Lower lobe of right lung (tissue), 2 donors: ENCODE measurements around the gene ANKRD11. TPM values are rescaled to one million over a fixed set of nuclear protein-coding genes. Genes with fewer than 3 reads are reported as not detected.

Experiments
- ATAC-seq, 2 donors: fragments of 200-7000 bp; cut with Tn5 transposase; one replicate each; pipeline ENCODE4 v1.9.1; 2020 to 2022; ENCODE audit warnings: mild to moderate bottlenecking in 2 of 2, moderate library complexity in 2 of 2
- DNase-seq: peaks from one replicate; pipeline ENCODE4 v3.0.0-alpha.2; 2020
- H3K27ac ChIP-seq: fragments of 200-600 bp; one replicate; pipeline ENCODE4 v1.8.0; 2022
- H3K27me3 ChIP-seq: fragments of 200-600 bp; one replicate; pipeline ENCODE4 v1.8.0; 2022; ENCODE audit warnings: low read depth
- H3K36me3 ChIP-seq: fragments of 200-600 bp; one replicate; pipeline ENCODE4 v1.8.0; 2022; ENCODE audit warnings: mild to moderate bottlenecking
- H3K4me1 ChIP-seq: fragments of 200-600 bp; one replicate; pipeline ENCODE4 v1.8.0; 2022
- H3K4me3 ChIP-seq: fragments of 200-600 bp; one replicate; pipeline ENCODE4 v1.8.0; 2022; ENCODE audit warnings: mild to moderate bottlenecking
- H3K9me3 ChIP-seq: fragments of 200-600 bp; one replicate; pipeline ENCODE4 v1.8.0; 2022
- intact Hi-C: fragments of 100-400 bp; cut with DNase I; formaldehyde crosslinking; loops from one replicate; pipeline ENCODE4 v1.11.0; 2022
- total RNA-seq: library from RNA; stranded (reverse); fragmentation: NEBNext Ultra II Directional; extraction: Animal tissue kit (Norgen Biotek cat#: 25700); gene quantifications from one replicate; pipeline ENCODE4 v1.2.1, GENCODE V29; 2021
- TF ChIP-seq, protein P1 (sequence below): fragments of 200-600 bp; IDR thresholded peaks from one replicate; pipeline ENCODE4 v1.8.0; 2022; ENCODE audit warnings: antibody characterized with exemption, mild to moderate bottlenecking
- donor health status: DM: no; HTN: yes; CAD: no; lungs with severe emphysema.

Gene ANKRD11
- total RNA-seq, 1 donor from 2014 or later = 127 TPM

DNA sequence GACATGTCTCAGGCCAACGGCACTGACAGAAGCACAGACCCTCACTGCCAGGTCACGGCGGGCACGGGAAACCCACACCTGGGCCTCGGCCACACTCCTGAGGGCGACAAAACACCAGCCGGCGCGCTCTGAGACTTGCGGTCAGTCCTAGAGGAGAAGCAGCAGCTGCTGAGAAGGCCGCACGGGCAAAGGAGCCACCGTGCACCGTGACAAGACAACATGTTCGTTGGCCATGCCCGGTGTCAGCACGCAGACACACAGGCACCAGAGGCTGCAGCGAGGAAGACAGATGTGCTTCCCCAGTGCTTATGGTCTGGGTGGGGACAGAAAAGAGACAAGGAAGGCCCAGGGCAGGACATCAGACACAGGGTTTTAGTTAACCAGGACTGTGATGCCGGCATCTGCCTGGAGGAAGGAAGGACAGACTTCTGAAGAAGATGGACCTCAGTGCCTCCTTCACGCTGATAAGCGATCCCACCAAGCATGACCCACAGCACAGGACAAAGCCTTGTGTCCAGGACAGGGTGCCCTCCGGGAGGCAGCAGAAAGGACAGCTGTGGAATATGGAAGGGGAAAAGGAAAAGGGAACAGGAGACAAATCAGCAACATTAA lies 84.0 kb downstream of the ANKRD11 start:
- Histone ChIP-seq H3K9me3 (no peaks in the 10 kb centered on the region), H3K36me3 (no peaks in the 10 kb centered on the region), H3K27ac (no peak overlapping the region), H3K27me3 (no peaks in the 10 kb centered on the region), H3K4me1 (peaks cover 73% of the 10 kb centered on the region), H3K4me3 (no peak overlapping the region)
- no peak for DNase-seq
- TF ChIP-seq, protein P1, sequence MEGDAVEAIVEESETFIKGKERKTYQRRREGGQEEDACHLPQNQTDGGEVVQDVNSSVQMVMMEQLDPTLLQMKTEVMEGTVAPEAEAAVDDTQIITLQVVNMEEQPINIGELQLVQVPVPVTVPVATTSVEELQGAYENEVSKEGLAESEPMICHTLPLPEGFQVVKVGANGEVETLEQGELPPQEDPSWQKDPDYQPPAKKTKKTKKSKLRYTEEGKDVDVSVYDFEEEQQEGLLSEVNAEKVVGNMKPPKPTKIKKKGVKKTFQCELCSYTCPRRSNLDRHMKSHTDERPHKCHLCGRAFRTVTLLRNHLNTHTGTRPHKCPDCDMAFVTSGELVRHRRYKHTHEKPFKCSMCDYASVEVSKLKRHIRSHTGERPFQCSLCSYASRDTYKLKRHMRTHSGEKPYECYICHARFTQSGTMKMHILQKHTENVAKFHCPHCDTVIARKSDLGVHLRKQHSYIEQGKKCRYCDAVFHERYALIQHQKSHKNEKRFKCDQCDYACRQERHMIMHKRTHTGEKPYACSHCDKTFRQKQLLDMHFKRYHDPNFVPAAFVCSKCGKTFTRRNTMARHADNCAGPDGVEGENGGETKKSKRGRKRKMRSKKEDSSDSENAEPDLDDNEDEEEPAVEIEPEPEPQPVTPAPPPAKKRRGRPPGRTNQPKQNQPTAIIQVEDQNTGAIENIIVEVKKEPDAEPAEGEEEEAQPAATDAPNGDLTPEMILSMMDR = no peak
- ATAC-seq = no peak
- intact Hi-C loops = no loop called here

DNA sequence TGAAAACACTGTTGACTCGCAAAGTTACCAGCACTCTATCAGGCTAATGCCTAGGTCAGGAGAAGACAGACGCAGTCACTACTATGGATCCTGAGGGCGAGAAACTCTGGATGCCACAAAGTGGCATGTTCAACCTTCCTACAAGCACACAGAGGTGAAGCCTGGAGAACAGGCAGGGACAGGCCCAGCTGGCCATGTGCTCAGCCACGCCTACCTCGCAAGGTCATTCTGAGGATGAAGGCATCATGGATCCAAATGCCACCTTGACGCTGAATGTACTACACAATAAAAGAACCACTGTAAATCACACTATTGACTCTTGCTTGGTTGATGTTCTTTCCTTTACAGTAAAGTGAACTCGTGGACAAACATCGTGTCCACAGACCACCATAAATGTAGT lies 85.8 kb downstream of the ANKRD11 start:
- intact Hi-C loops = no loop called here
- Histone ChIP-seq H3K4me3 (no peak overlapping the region), H3K4me1 (peaks cover 55% of the 10 kb centered on the region), H3K36me3 (no peaks in the 10 kb centered on the region), H3K27me3 (no peaks in the 10 kb centered on the region), H3K9me3 (no peaks in the 10 kb centered on the region), H3K27ac (no peak overlapping the region)
- TF ChIP-seq, protein P1 = no peak
- ATAC-seq = no peak
- no peak for DNase-seq

DNA sequence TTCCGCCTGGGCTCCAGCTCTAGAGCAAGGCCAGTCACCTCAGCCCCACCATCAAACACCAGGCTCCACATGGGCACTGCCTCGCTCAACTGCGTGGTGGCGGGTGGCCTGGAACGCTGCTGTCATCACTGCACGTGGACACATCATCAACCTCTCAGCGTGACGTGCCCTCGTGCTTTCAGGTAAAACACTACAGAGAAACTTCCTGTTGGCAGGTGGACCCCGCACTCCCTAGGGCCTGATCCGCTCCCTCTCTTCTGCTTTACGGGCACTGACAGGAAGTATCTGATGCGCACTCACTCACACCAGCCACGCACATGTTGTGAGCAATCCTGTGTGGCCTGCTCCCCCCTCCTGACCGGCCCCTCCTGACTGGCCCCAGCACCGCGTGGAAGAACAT lies 87.4 kb downstream of the ANKRD11 start:
- no peak overlapping the region for H3K4me3 ChIP-seq
- H3K27ac ChIP-seq = no peak overlapping the region
- H3K36me3 ChIP-seq = no peaks in the 10 kb centered on the region
- TF ChIP-seq, protein P1 = no peak
- H3K4me1 ChIP-seq = peaks cover 40% of the 10 kb centered on the region
- ATAC-seq (peak; percentile 11 to 15), DNase-seq (no peak)
- H3K27me3 ChIP-seq = no peaks in the 10 kb centered on the region
- intact Hi-C loops = no loop called here
- H3K9me3 ChIP-seq = no peaks in the 10 kb centered on the region

DNA sequence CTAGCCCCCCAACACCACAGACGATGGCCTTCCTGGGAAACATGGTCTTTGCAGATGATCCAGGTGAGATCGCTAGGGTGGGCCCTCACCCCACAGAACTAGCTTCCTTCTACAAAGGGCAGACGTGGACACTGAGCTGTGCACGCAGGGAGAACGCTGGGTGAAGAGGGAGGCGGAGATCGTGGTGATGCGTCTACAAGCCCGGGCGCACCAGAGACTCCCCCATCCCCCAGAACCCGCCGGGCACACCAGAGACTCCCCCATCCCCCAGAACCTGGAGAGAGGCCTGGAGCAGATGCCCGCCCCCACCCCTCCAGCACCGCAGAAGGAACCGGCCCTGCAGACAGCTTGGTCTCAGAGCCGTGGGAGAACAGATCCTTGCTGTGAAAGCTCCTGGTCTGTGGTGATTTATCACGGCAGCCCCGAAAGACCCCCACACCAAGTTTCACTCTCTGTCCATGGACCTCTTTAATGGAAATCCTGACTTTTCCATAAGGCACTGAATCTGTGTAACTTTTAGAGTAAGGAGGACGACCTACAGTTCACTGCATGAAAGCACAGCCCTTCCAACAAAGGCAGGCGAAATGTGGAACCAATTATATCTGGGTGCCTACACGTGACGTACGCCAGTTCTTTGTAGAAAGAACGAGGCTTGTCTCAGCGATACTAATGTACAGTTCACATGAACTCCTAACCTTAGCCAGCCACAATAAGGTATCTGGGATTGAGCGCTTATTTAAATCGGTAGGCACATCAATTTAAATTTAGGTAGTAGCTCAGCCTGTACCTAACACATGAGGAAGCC lies 88.5 kb downstream of the ANKRD11 start:
- Histone ChIP-seq H3K9me3 (no peaks in the 10 kb centered on the region), H3K27ac (no peak overlapping the region), H3K36me3 (no peaks in the 10 kb centered on the region), H3K4me1 (peaks cover 28% of the 10 kb centered on the region), H3K4me3 (no peak overlapping the region), H3K27me3 (no peaks in the 10 kb centered on the region)
- intact Hi-C loops = no loop called here
- TF ChIP-seq, protein P1 = no peak
- DNase-seq = no peak
- no peak for ATAC-seq

DNA sequence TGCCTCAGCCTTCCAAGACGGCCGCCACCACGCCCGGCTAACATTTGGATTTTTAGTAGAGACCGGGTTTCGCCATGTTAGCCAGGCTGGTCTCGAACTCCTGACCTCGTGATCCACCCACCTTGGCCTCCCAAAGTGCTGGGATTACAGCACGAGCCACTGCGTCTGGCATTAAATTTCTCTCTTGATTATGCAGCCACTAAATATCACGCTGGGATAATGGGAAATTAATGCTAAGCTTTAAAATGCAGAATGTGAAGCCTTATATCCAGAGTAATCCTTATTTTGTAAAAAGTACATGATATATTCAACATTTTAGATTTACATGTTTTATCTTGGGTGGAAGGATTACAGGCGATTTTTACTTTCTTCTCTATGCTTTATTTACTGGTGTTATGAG lies 89.2 kb downstream of the ANKRD11 start:
- Histone ChIP-seq H3K36me3 (no peaks in the 10 kb centered on the region), H3K9me3 (no peaks in the 10 kb centered on the region), H3K27me3 (no peaks in the 10 kb centered on the region), H3K27ac (no peak overlapping the region), H3K4me1 (peaks cover 24% of the 10 kb centered on the region), H3K4me3 (no peak overlapping the region)
- DNase-seq (no peak), ATAC-seq (no peak)
- TF ChIP-seq, protein P1 = no peak
- intact Hi-C loops = no loop called here
